ENCODE measurements around the gene TIPIN.
A peak's percentile ranks its signal among the peaks of the same experiment; 100 is the strongest.
"Not testable (repeated sequence)": the region's sequence is repeated elsewhere in the genome, so short reads cannot be mapped to it uniquely, and the experiment has no call there.

The TIPIN gene

GRCh38 chr15:66356359-66357236, at the start of gene TIPIN:
TSS of gene TIPIN (minus strand) at chr15:66356685. CDS start at chr15:66352947, 3,738 bp downstream.
- DNase-seq = peak; percentile 4 to 90 (median 76)

GRCh38 chr15:66405615-66406014, 49.1 kb upstream of the TIPIN start:
- DNase-seq = no peak

- no peak for DNase-seq
Observed at GRCh38 chr15:66405007-66405406, 48.5 kb upstream of the TIPIN start.

- no peak for DNase-seq
Observed at GRCh38 chr15:66404532-66404931, 48.0 kb upstream of the TIPIN start.

GRCh38 chr15:66404122-66404521, 47.6 kb upstream of the TIPIN start:
- DNase-seq = no peak

- DNase-seq = no peak
Observed at GRCh38 chr15:66403323-66403722, 46.8 kb upstream of the TIPIN start.

GRCh38 chr15:66402761-66403284, 46.3 kb upstream of the TIPIN start:
- no peak for DNase-seq

- no peak for DNase-seq
Observed at GRCh38 chr15:66401130-66402021, 44.9 kb upstream of the TIPIN start.

GRCh38 chr15:66400351-66400774, 43.9 kb upstream of the TIPIN start:
- no peak for DNase-seq

- no peak for DNase-seq
Observed at GRCh38 chr15:66399276-66399675, 42.8 kb upstream of the TIPIN start.

- no peak for DNase-seq
Observed at GRCh38 chr15:66394915-66395314, 38.4 kb upstream of the TIPIN start.

GRCh38 chr15:66394472-66394871, 38.0 kb upstream of the TIPIN start:
- no peak for DNase-seq

GRCh38 chr15:66393037-66393436, 36.6 kb upstream of the TIPIN start:
- DNase-seq = not testable (repeated sequence)

- peak in 1 of 56 donors; percentile 14 for DNase-seq
Observed at GRCh38 chr15:66390678-66391077, 34.2 kb upstream of the TIPIN start.

- no peak for DNase-seq
Observed at GRCh38 chr15:66389859-66390381, 33.4 kb upstream of the TIPIN start.

- no peak for DNase-seq
Observed at GRCh38 chr15:66389098-66389858, 32.8 kb upstream of the TIPIN start.

GRCh38 chr15:66388576-66388975, 32.1 kb upstream of the TIPIN start:
- no peak for DNase-seq

- no peak for DNase-seq
Observed at GRCh38 chr15:66388043-66388363, 31.5 kb upstream of the TIPIN start.

- DNase-seq = peak in 36 of 56 donors; percentile 5 to 69 (median 40)
Observed at GRCh38 chr15:66387163-66388042, 30.9 kb upstream of the TIPIN start.

Data from amygdala (tissue), 56 donors.